GM19372 (cell line): ENCODE data around the gene EFCAB9.
A peak's percentile ranks its signal among the peaks of the same experiment; 100 is the strongest.

Experiments
- ATAC-seq: cut with Tn5 transposase; IDR thresholded peaks from one replicate; pipeline ENCODE4 v1.9.1; 2021; ENCODE audit warnings: mild to moderate bottlenecking, low read depth, moderate library complexity; ENCODE audit not compliant: unreplicated experiment

EFCAB9 gene

GRCh38 chr5:172234031-172234430 is 40.1 kb downstream of the EFCAB9 start:
- ATAC-seq = no peak

GRCh38 chr5:172235132-172235780 is 41.3 kb downstream of the EFCAB9 start:
- ATAC-seq = peak; percentile 76

GRCh38 chr5:172235827-172236736 is 42.1 kb downstream of the EFCAB9 start:
- ATAC-seq = no peak

- no peak for ATAC-seq
These were observed 44.4 kb downstream of the EFCAB9 start for GRCh38 chr5:172238334-172238733.

GRCh38 chr5:172243302-172243701 is 49.3 kb downstream of the EFCAB9 start:
- no peak for ATAC-seq

GRCh38 chr5:172245046-172245445 is 51.1 kb downstream of the EFCAB9 start:
- ATAC-seq = no peak

- ATAC-seq = no peak
These were observed 51.7 kb downstream of the EFCAB9 start for GRCh38 chr5:172245703-172246125.

- ATAC-seq = no peak
These were observed 54.7 kb downstream of the EFCAB9 start for GRCh38 chr5:172248637-172249036.

GRCh38 chr5:172251419-172251818 is 57.4 kb downstream of the EFCAB9 start:
- no peak for ATAC-seq

GRCh38 chr5:172252501-172252900 is 58.5 kb downstream of the EFCAB9 start:
- ATAC-seq = no peak
